AG04449 (cell line): ENCODE measurements around the gene JAZF1.

ENCODE experiments used
- CTCF ChIA-PET: fragments of 350-600 bp; formaldehyde crosslinking; extraction: SDS; loops from one replicate; lab custom pipeline; 2021; ENCODE audit warnings: antibody characterized with exemption; lab: Yijun Ruan, JAX
- POLR2A ChIA-PET: fragments of 400-600, 350-600 bp; formaldehyde crosslinking; extraction: SDS; loops from one replicate; lab custom pipeline; 2020; ENCODE audit warnings: antibody characterized with exemption, inconsistent platforms; lab: Yijun Ruan, JAX
- DNase-seq: peaks from one replicate; pipeline ENCODE4 v3.0.0-alpha.2; 2010; ENCODE audit warnings: low read depth, low spot score
- H3K4me3 ChIP-seq: 2 replicates; pipeline ENCODE4 v1.5.1; 2011; ENCODE audit warnings: low read depth, mild to moderate bottlenecking, control low read depth, low read length
- CTCF ChIP-seq: IDR thresholded peaks from one replicate; pipeline ENCODE4 v1.5.1; 2011; ENCODE audit warnings: mild to moderate bottlenecking, moderate library complexity, low read length, control low read depth, inconsistent platforms; ENCODE audit not compliant: insufficient read depth; ENCODE audit errors: missing control alignments

JAZF1 gene

GRCh38 chr7:28105234-28105633 is 75.4 kb downstream of the JAZF1 start:
- CTCF ChIA-PET: interaction anchor here (0.8 to 6.6 kb wide), 6 partner anchors 10 to 921 kb away, joined by 3 to 92 read pairs (median 3); no protein-coding TSS in a partner anchor
- POLR2A ChIA-PET: no interaction called here
- DNase-seq: no peak
- H3K4me3 ChIP-seq: no peak overlapping the region
- TF ChIP-seq CTCF: no peak

- TF ChIP-seq CTCF: no peak
- no peak for DNase-seq
- CTCF ChIA-PET: interaction anchor here (0.9 to 6.6 kb wide), 4 partner anchors 10 to 910 kb away, joined by 3 to 92 read pairs (median 3); no protein-coding TSS in a partner anchor
- no peak overlapping the region for H3K4me3 ChIP-seq
- POLR2A ChIA-PET: no interaction called here
Measured at GRCh38 chr7:28104811-28105210, 75.8 kb downstream of the JAZF1 start.

- CTCF ChIA-PET: interaction anchor here (0.9 to 6.6 kb wide), 3 partner anchors 9 to 909 kb away, joined by 3 to 92 read pairs (median 3); no protein-coding TSS in a partner anchor
- TF ChIP-seq CTCF: no peak
- POLR2A ChIA-PET: no interaction called here
- no peak overlapping the region for H3K4me3 ChIP-seq
- DNase-seq: no peak
Measured at GRCh38 chr7:28104041-28104541, 76.5 kb downstream of the JAZF1 start.

GRCh38 chr7:28102797-28103196 is 77.8 kb downstream of the JAZF1 start:
- no peak for TF ChIP-seq CTCF
- no peak for DNase-seq
- ChIA-PET CTCF (interaction anchor here (1.0 to 11.2 kb wide), 3 partner anchors 9 to 21 kb away, joined by 5 to 217 read pairs (median 13); no protein-coding TSS in a partner anchor), POLR2A (no interaction called here)
- H3K4me3 ChIP-seq: no peak overlapping the region

GRCh38 chr7:28096713-28097112 is 83.9 kb downstream of the JAZF1 start:
- CTCF ChIA-PET: interaction anchor here (0.7 to 11.2 kb wide), 49 partner anchors 10 to 918 kb away, joined by 3 to 217 read pairs (median 4); no protein-coding TSS in a partner anchor
- POLR2A ChIA-PET: no interaction called here
- H3K4me3 ChIP-seq: no peak overlapping the region
- peak; percentile 76 for TF ChIP-seq CTCF
- DNase-seq: no peak

- POLR2A ChIA-PET: no interaction called here
- H3K4me3 ChIP-seq: no peak overlapping the region
- CTCF ChIA-PET: interaction anchor here (0.7 to 11.2 kb wide), 22 partner anchors 12 to 900 kb away, joined by 3 to 217 read pairs (median 5); no protein-coding TSS in a partner anchor
- no peak for DNase-seq
- TF ChIP-seq CTCF: no peak
Measured at GRCh38 chr7:28095231-28095630, 85.4 kb downstream of the JAZF1 start.
